GM12878 (cell line): ENCODE results near the gene ZIC5. TPM values are rescaled to one million over a fixed set of nuclear protein-coding genes. Genes with fewer than 3 reads are reported as not detected.

Source experiments
- ATAC-seq: fragments of 200-7000 bp; cut with Tn5 transposase; 3 replicates; pipeline ENCODE4 v1.9.1; 2020; ENCODE audit warnings: mild to moderate bottlenecking, moderate library complexity
- BruUV-seq: library from RNA; stranded (reverse); fragments of 400-500 nt; replicated peaks from 2 replicates; lab custom pipeline; 2021; lab: Mats Ljungman, UMichigan
- CTCF ChIA-PET: fragments of 300-600 bp; sonication (Branson Sonifier 250); formaldehyde crosslinking; extraction: SDS; loops from one replicate; lab custom pipeline; 2021; ENCODE audit warnings: inconsistent platforms; lab: Yijun Ruan, JAX
- POLR2A ChIA-PET: fragments of 350-600 bp; formaldehyde crosslinking; extraction: SDS; loops from one replicate; lab custom pipeline; 2021; ENCODE audit warnings: inconsistent platforms; lab: Charles Lee
- RAD21 ChIA-PET: fragments of 300-600 bp; sonication (Branson Sonifier 250); formaldehyde crosslinking; loops from one replicate; lab custom pipeline; 2023; ENCODE audit warnings: antibody characterized with exemption; ENCODE audit not compliant: unreplicated experiment; lab: Charles Lee
- SMC1A ChIA-PET: fragments of 300-600 bp; sonication (Branson Sonifier 250); formaldehyde crosslinking; loops from one replicate; lab custom pipeline; 2023; ENCODE audit not compliant: unreplicated experiment, uncharacterized antibody; lab: Charles Lee
- DNase-seq: peaks from one replicate; pipeline ENCODE4 v3.0.0-alpha.2; 2011; ENCODE audit warnings: low read depth, low spot score
- FAIRE-seq: peaks from 3 replicates; lab custom pipeline; 2011; peaks lifted over from hg19 to GRCh38; lab: Jason Lieb, UNC
- H2AFZ ChIP-seq: 2 replicates; pipeline ENCODE4 v1.6.0; 2011; ENCODE audit warnings: low read depth, low read length, control low read depth; ENCODE audit not compliant: control insufficient read depth
- H3K27ac ChIP-seq: 2 replicates; pipeline ENCODE4 v1.5.1; 2011; ENCODE audit warnings: control low read depth; ENCODE audit not compliant: control insufficient read depth, insufficient read depth
- H3K27me3 ChIP-seq, 2 experiments: replicated peaks in 1 of 2; 2 replicates each; pipeline versions ENCODE4 v1.6.0 to v1.6.1; 2011; ENCODE audit warnings: low read length in 1 of 2; ENCODE audit not compliant: control insufficient read depth in 2 of 2, insufficient read depth in 2 of 2
- H3K36me3 ChIP-seq, 2 experiments: 2 replicates each; pipeline ENCODE4 v1.5.1; 2011; ENCODE audit warnings: low read length in 1 of 2; ENCODE audit not compliant: control insufficient read depth in 2 of 2, insufficient read depth in 2 of 2
- H3K4me1 ChIP-seq: 2 replicates; pipeline ENCODE4 v1.6.1; 2011; ENCODE audit warnings: mild to moderate bottlenecking, low read length, moderate library complexity, mixed read lengths; ENCODE audit not compliant: control insufficient read depth, insufficient read depth
- H3K4me2 ChIP-seq: 2 replicates; pipeline ENCODE4 v1.6.0; 2011; ENCODE audit warnings: control low read depth; ENCODE audit not compliant: control insufficient read depth, insufficient read depth
- H3K4me3 ChIP-seq: fragments of 200-600 bp; sonication (generic); 2 replicates; pipeline ENCODE4 v1.5.1; 2016
- H3K79me2 ChIP-seq: 2 replicates; pipeline ENCODE4 v1.6.0; 2011; ENCODE audit warnings: low read length; ENCODE audit not compliant: control insufficient read depth, insufficient read depth
- H3K9ac ChIP-seq: 2 replicates; pipeline ENCODE4 v1.8.0; 2011; ENCODE audit warnings: low read length, control low read depth, mixed read lengths; ENCODE audit not compliant: control insufficient read depth, insufficient read depth
- H3K9me3 ChIP-seq: replicated peaks from 3 replicates; pipeline ENCODE4 v1.5.1; 2011; ENCODE audit warnings: mild to moderate bottlenecking, low read length; ENCODE audit not compliant: control insufficient read depth, insufficient read depth
- H4K20me1 ChIP-seq: 2 replicates; pipeline ENCODE4 v1.6.0; 2011; ENCODE audit not compliant: control insufficient read depth, insufficient read depth
- CBX3 ChIP-seq: fragments of 200-600 bp; sonication (generic); IDR thresholded peaks from 2 replicates; pipeline ENCODE4 v1.6.1; 2016; ENCODE audit warnings: low read depth, borderline replicate concordance
- CHD1 ChIP-seq: IDR thresholded peaks from 2 replicates; pipeline ENCODE4 v1.6.1; 2012; ENCODE audit warnings: low read depth, low read length, improper control_type of control experiment
- MXI1 ChIP-seq: fragments of 150-350 bp; IDR thresholded peaks from 2 replicates; pipeline ENCODE4 v1.6.1; 2011; ENCODE audit warnings: low read depth, mild to moderate bottlenecking, inconsistent platforms, low read length, improper control_type of control experiment
- RCOR1 ChIP-seq: conservative IDR thresholded peaks from 2 replicates; pipeline ENCODE4 v1.6.1; 2012; ENCODE audit warnings: low read depth, low read length, improper control_type of control experiment
- SMAD5 ChIP-seq: IDR thresholded peaks from 2 replicates; pipeline ENCODE4 v1.6.1; 2016; ENCODE audit warnings: antibody characterized with exemption, low read depth
- SUZ12 ChIP-seq: fragments of 200-600 bp; sonication (generic); IDR thresholded peaks from one replicate; pipeline ENCODE4 v1.6.1; 2018; ENCODE audit warnings: antibody characterized with exemption, mild to moderate bottlenecking; ENCODE audit not compliant: unreplicated experiment
- WRNIP1 ChIP-seq: IDR thresholded peaks from 2 replicates; pipeline ENCODE4 v1.6.1; 2011; ENCODE audit warnings: low read depth, low read length, improper control_type of control experiment, borderline replicate concordance
- WGBS: methylation state at CpG from one replicate; pipeline ENCODE4 v1.1.6; 2016; ENCODE audit warnings: low lambda C conversion rate; ENCODE audit not compliant: insufficient replicate concordance, insufficient coverage; ENCODE audit errors: missing lambda C conversion rate; 5-methylcytosine and 5-hydroxymethylcytosine counted together
- in situ Hi-C: fragments of 300-500 bp; cut with MboI; formaldehyde crosslinking; loops from 9 replicates; pipeline ENCODE4 v1.14.3; 2018; ENCODE audit warnings: mixed read lengths
- intact Hi-C: fragments of 100-400 bp; cut with micrococcal nuclease; formaldehyde crosslinking; loops from one replicate; pipeline ENCODE4 v1.14.2; 2022; ENCODE audit not compliant: unreplicated experiment
- polyA plus RNA-seq, 11 experiments: library from polyadenylated mRNA; depleted of rRNA in 4 of 11; unstranded in 6 of 11; stranded (reverse) in 5 of 11; fragments of >200 nt; fragmentation: Nextera tagmentation in 4 of 11; fragmentation: Illumina TruSeq in 1 of 11; extraction: Ambion mirVana in 4 of 11; extraction: Trizol in 1 of 11; gene quantifications; 1 replicate in 1 of 11; 2 replicates in 10 of 11; pipeline versions ENCODE4 v1.2.1 to v1.2.3, GENCODE V29; 2011 to 2016; ENCODE audit warnings: inconsistent platforms in 2 of 11, missing spikeins in 2 of 11, low read depth in 1 of 11
- total RNA-seq, 4 experiments: library from RNA; depleted of rRNA in 3 of 4; stranded (reverse); fragments of >200 nt in 3 of 4; fragmentation: Illumina TruSeq in 1 of 4; extraction: Trizol in 1 of 4; gene quantifications; 2 replicates each; pipeline versions ENCODE4 v1.2.1 to v1.2.3, GENCODE V29; 2013 to 2021
- TF ChIP-seq, protein P1 (sequence below): IDR thresholded peaks from 2 replicates; pipeline ENCODE4 v1.6.1; 2012; ENCODE audit warnings: low read length, inconsistent platforms

ZIC5 gene
- total and polyA plus RNA-seq, 10 of the 15 experiments (the other 5 are each of a cell fraction or from before 2014, with no cell fraction given), result not detected

DNA sequence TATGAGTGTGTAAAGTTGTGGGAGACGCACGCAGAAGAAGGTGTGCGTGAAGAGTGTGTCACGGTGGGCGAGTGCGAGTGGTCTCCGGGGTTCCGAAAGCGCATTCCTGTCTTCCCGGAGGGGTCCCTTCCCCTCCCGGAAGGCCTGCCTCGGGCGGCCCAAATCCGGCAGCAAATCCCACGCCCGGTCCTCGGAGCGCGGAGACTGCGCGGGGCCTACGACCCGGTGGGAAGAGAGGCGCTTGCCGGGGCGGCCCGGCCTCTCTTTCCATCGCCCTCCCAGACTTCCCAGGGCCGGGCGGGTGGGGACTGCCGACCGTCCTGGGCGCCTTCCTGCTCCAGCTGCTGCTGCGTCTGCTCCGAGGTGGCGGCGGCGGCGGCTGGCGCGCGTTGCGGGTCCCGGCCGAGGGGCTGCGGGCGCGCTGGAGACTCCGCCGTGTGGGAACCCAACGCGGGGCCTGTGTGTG lies 2.1 kb downstream of the ZIC5 start (continued):
- TF ChIP-seq WRNIP1 (no peak), CHD1 (no peak), SMAD5 (no peak), CBX3 (no peak), RCOR1 (no peak)
- TF ChIP-seq, protein P1, sequence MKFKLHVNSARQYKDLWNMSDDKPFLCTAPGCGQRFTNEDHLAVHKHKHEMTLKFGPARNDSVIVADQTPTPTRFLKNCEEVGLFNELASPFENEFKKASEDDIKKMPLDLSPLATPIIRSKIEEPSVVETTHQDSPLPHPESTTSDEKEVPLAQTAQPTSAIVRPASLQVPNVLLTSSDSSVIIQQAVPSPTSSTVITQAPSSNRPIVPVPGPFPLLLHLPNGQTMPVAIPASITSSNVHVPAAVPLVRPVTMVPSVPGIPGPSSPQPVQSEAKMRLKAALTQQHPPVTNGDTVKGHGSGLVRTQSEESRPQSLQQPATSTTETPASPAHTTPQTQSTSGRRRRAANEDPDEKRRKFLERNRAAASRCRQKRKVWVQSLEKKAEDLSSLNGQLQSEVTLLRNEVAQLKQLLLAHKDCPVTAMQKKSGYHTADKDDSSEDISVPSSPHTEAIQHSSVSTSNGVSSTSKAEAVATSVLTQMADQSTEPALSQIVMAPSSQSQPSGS, result no peak

DNA sequence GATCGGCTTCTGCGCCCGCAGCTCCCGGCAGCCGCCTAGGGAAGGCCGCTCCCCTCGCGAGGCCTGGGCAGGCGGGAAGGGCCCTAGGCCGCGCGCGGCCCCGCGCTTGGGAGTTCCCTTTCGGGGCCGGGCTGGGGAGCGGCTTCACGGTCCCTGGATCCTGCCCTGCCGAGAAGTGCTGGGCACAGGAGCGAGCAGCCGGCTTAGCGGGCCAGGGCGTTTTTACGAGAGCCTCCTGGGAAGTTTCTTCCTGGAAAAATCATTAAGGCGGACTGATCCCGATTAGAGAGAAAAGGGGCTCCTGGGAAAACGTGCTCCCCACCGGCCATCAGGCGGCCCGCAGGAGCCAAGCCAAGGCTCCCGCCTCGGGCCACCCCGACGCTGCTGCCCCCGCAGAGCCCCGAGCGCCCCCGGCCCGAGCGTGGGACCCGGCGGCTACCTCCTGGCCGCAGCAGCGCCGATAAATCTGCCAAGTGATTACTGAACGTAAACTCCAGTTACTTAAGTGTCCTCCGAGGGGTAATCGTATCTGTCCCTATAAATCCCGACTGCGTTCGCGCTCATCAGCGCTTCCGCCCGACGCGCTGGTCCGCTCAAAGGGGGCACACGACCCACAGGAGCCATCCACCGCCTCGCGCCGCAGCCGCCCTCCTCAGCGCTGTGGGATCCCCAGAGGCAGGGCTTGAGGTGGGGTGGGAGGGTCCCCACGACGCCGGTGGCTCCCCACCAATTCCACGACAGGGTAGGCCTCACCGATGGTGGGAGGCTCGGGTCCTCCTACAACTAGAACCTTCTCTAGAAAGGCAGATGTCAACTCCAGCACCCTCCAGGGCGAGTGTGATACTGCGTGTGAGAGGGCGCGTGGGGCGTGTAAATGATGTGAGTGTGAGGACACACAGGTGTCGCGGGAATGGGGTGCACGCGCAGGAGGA lies 2.8 kb downstream of the ZIC5 start:
- no peak overlapping the region for H3K9ac ChIP-seq
- H3K27me3 ChIP-seq, result peaks cover 7 to 25% of the 10 kb centered on the region in 2 experiments
- FAIRE-seq (no peak), DNase-seq (no peak), ATAC-seq (no peak)
- POLR2A ChIA-PET, result no interaction called here
- intact Hi-C loops (no loop called here), in situ Hi-C loops (no loop called here)
- no peak overlapping the region for H3K27ac ChIP-seq
- BruUV-seq, result no TSS peak
- RAD21 ChIA-PET, result no interaction called here
- H3K36me3 ChIP-seq, result no peaks in the 10 kb centered on the region
- no peak overlapping the region for H2AFZ ChIP-seq
- no peak overlapping the region for H3K4me2 ChIP-seq
- H4K20me1 ChIP-seq, result no peaks in the 10 kb centered on the region
- TF ChIP-seq SUZ12 (peak; percentile 47), MXI1 (no peak)
- H3K79me2 ChIP-seq, result no peaks in the 10 kb centered on the region
- H3K4me3 ChIP-seq, result no peak overlapping the region
- peaks cover 5% of the 10 kb centered on the region; the same call in 1 of the 3 replicates for H3K9me3 ChIP-seq
- WGBS, result 56% methylated on average over 78 of the region's 81 CpGs
- SMC1A ChIA-PET, result no interaction called here
- H3K4me1 ChIP-seq, result no peaks in the 10 kb centered on the region
- CTCF ChIA-PET, result no interaction called here
